Activated CD8-positive, alpha-beta memory T cell treated with anti-CD3 and anti-CD28 coated beads for 4 hours (primary cell): ENCODE results near the gene OR7G1.

Source experiments
- DNase-seq, 2 donors: peaks; one replicate each; pipeline ENCODE4 v3.0.0-alpha.2; 2020; ENCODE audit warnings: low read depth in 2 of 2

OR7G1 gene, protein sequence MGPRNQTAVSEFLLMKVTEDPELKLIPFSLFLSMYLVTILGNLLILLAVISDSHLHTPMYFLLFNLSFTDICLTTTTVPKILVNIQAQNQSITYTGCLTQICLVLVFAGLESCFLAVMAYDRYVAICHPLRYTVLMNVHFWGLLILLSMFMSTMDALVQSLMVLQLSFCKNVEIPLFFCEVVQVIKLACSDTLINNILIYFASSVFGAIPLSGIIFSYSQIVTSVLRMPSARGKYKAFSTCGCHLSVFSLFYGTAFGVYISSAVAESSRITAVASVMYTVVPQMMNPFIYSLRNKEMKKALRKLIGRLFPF

DNA sequence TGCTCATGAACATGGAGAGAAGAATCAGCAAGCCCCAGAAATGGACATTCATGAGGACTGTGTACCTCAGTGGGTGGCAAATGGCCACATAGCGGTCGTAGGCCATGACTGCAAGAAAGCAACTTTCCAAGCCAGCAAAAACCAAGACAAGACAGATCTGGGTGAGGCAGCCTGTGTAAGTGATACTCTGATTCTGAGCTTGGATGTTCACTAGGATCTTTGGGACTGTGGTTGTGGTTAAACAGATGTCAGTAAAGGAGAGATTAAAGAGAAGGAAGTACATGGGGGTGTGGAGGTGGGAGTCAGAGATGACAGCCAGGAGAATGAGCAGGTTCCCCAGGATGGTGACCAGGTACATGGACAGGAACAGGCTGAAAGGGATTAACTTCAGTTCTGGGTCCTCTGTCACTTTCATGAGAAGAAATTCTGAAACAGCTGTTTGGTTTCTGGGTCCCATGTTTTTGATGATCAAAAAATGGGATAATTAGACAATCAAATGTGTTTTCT, at the start of gene OR7G1:
Gene OR7G1, minus strand, starts transcription at position 457 of the 507 bp plus-strand sequence. Its CDS starts 0 bp downstream, at position 457.
- no peak for DNase-seq

DNA sequence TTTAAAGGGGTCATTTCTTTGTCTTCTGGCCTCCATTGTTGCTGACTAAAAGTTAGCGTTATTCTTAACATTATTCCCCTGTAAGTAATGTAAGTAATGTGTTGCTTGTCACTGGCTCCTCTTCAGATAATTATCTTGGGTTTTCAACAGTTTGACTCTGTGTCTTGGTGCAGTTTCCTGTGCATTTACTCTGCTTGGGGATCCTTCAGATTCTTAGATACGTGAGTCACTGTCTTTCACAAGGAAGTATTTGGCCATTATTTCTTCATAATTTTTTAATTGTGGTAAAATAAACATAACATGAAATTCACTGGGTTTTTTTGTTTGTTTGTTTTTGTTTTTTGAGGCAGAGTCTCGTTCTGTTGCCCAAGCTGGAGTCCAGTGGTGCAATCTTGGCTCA, 49.7 kb upstream of the OR7G1 start:
- DNase-seq: no peak

DNA sequence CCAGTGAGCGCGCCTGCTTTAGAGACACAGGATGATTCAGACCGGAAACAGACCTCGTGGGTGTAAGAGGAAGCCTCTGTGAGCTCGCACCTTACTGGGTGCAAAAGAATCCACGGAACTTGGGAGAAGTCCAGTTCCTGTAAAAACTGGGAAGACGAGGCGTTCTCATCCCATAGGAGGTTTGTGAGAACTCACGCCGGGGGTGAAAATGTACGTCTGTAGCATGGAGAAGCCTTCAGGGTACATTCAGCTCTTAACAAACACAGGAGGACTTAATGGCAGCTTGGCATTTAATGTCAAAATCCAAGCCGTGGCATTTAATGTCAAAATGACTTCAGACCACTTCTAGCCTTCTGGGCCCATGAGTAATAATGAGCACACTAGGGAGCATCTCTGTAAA, 45.9 kb upstream of the OR7G1 start:
- no peak for DNase-seq

DNA sequence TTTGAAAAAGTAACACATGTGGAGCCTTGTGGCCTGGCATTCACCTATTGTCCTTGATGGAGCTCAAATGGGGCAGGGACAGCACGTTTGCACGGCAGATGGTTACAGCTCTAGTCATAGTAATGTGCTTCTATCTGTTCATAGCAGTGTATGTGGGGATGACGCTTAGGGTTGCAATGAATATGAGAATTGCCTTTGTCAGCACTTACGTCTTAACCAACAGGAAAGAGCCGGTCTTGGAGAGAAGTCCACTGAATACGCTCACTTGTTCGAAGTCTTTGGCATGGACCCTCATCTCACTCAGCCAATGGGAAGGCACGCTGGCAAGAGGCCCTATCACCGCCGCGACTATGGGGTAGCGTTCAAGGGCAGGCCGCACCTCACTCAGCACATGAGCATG, 44.3 kb upstream of the OR7G1 start:
- DNase-seq: no peak

DNA sequence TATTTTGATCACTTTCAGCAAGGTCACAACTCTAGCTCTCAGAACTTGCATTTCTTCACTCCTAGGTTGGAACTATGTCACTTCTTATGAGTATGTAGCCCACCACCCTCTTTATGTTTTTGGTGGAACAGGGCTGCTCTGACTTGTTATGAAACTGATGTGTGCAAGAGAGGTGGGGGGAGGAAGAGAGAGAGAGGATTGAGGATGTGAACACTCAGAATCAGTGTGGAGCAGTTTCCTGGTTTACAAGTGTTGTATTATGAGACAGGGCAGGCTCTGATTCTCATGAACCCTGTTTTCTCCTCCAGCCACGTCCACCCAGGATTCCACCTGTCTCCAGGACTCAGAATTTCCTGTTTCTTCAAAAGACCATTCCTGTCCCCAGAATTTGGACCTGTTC, 40.7 kb upstream of the OR7G1 start:
- DNase-seq: no peak

DNA sequence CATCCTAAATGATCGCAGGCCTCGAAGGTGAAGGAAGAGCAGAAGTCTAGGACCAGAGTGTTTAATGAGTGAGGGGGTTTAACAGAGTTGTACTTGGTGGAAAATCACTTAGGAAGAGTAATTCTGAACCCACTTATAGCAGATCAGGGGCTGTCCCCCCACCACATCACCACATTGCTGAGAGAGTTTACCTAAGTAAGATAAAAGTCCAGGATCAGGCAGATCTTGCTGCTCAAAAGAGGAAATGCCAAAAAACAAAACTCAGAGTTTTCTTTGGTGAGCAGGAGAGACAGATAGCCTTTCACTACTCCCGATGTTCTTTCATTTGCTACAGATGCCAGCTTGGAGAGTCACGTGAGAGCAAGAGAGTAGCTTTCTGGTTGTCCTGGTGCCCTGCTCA, 40.0 kb upstream of the OR7G1 start:
- no peak for DNase-seq

DNA sequence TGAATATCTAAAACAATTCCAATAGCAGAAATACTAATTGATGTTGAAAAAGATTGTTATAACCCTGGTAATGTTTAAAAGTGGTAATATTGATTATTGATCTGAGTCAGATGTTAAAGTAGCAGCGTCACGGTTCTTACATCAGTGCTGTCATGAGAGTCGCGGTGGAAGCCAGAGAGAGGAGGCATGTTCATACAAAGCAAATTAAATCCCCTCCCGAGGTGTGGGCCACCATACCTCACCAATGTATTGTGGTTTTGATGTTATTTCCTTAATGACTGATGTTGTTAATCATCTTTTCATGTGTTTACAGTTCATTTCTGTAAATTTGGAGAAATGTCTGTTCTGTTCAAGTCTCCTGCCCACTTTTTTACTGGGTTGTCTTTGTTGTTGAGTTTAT, 35.8 kb upstream of the OR7G1 start:
- DNase-seq: no peak

DNA sequence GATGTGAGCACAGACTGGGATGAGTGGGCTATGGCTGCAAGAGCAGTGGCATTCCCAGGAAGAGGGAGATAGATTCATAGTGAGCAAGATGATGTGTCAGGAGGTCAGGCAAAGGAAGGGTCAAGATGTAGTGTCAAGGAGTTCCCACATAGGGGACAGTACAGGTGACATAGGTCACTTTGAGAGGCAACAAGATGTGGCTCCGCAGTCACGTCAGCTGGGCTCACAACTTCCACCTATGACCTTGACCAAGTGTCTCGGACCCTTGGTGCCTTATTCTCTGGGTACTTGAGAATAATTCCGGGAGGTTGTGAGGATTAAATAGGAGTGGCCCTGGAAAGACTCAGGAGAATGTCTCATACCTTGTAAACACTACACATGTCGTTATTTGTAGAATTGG, 35.1 kb upstream of the OR7G1 start:
- no peak for DNase-seq

DNA sequence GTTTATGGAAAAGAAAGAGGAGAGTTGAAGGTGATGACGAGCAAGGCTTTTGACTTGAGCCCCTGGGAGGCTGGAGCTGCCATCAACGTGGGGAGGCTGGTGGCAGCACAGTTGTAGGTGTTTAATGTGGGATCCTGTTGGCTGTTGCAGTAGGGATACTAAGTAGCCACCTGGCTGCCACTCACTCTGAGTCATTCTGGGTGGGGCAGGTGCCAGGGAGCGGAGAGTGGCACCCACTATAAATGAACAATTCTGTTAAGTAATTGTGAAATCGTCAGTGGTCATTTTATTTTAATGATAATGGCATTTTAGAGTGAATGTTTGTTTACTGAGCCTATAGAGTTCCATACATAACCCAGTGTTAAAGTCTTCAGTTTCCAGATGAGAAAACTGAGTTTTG, 34.4 kb upstream of the OR7G1 start:
- no peak for DNase-seq

DNA sequence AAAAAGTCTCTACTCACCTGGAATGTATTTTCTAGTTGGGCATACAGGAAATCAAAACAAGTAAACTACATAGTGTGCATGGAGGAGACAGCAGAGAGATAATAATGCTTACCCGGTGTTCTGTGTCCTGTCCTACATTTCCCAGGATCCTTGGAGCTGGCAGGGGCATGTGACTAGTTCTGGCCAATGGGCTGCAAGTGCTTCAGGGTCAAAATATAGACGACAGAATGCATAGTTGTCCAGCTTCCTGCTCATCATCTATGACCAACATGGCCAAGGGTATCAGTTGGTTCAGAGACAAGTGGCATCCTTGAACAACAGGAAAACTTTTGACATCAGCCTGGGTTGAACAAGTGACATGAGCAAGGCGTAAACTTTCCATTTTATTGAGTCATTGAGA, 33.1 kb upstream of the OR7G1 start:
- no peak for DNase-seq

DNA sequence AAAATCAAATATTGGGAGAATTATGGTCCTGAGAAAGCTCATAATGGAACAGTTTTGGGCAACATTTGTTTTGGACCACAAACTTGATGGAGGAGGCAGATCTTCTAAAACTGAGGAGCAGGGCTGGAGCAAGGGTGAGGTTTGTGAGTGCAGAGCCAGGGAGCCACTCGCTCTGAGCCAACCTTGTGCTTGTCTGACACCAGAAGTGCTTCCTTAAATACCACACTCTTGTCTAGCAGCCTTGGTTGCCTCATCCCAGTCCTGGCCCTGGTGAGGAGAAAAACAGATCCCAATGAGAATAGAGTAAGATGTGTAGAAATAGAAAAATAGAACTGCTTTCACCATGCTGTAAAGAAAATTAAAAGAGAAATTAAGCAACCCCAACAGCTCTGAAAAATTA, 31.3 kb upstream of the OR7G1 start:
- DNase-seq: no peak

DNA sequence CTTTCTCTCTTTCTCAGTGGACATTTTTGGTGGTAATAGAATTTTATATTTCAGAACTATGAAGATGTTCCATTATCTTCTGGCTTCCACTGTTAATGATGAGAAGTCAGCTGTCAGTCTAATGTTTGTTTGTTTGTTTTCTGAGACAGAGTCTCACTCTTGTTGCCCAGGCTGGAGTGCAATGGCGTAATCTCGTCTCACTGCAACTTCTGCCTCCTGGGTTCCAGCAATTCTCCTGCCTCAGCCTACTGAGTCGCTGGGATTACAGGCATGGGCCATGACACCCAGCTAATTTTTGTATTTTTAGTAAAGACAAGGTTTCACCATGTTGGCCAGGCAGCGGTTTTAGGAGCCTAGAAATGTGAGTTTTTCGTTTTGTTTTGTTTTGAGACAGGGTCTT, 29.4 kb upstream of the OR7G1 start:
- DNase-seq: no peak

DNA sequence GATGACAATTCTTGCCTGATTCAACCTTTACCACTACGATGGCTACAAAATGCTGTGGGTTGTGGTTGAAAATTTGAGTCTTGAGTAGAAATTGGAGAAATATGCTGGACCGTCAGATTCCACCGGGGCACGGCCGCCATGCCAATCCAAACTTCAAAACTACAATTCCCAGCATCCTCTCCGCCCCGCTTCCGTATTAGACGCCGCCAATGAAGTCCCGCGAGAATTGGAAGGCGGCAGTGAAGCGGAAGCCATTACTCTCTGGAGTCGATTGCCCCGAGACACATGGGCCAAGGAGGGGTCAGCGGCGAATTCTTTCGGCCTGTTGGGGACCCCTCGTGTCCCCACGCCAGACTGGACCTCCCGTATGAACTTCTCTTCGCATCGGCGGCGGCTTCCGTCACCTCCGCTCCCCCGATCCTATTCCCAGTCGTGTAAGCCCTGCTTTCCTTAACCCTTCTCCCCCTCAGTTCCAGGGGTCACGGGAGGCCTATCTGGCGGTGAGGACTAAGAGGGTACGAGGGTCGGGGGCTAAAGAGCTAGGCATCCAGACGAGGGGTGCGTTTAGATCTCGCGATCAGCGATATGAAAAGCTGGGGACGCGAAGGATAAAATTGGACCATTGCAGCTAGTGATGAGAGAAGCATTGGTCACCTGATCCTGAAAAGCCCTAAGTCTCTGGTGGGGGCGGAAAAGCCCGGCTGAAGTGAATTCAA, 24.8 kb upstream of the OR7G1 start, which contains the start of gene ZNF317:
Gene ZNF317, plus strand, starts transcription at position 239 of the 716 bp plus-strand sequence. CDS start 15,620 bp downstream, outside the sequence.
- peak; percentile 80 to 82 for DNase-seq

DNA sequence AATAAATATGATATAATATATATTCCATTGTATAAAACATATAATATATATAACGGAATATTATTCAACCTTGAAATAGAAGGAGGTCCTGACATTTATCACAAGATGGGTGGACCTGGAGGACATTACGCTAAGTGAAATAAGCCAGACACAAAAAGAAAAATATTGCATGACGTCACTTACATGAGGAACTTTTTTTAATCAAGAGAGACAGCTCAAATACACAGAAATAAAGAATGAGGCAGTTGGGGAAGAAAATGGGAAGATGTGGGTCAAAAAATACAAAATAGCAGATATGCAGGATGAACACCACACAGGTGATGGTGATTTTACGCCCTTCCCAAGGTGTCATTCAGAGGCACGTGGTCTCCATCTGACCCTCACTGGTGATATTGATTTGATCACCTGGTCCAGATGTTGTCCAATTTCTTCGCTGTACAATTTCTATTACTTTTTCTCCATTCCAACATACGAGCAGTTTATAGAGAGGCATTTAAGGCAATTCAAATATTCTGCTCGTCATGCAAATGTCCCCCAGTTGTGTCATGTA, 24.1 kb upstream of the OR7G1 start:
- DNase-seq: no peak

DNA sequence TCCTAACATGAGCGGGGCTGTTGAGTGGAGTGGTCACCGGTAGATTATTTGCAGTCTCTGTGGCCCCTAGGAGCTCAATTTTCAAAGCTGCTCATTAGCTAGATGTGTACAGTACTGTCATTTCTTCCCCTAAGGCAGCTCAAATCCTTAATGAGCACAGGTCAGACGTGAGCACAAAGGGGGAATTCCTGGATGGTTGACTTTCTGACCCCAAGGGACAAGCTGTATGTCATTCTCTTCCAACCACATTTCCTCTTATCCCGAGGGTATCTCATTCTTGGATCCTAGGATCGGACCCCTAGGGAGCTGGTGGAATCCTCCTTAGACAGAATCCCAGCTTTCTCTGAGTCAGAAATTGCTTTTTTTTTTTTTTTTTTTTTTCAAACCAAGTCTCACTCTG, 16.9 kb upstream of the OR7G1 start:
- no peak for DNase-seq

DNA sequence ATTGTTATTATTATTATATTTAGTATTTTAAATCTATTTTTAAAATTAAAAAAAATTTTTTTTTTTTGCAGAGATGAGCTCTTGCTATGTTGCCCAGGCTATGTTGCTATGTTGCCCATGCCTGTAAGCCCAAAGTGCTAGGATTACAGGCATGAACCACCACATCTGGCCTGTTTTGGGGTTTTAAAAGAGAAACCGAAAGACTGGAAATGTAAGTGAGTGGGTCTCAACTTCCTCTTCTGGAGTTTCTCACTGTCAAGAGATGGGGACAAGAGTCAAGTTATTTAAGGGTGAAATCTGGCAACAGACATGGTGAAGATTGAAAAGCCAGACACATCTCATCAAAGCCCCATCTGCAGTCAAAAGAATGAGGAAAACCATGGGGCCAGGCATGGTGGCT, 15.4 kb upstream of the OR7G1 start:
- DNase-seq: no peak

DNA sequence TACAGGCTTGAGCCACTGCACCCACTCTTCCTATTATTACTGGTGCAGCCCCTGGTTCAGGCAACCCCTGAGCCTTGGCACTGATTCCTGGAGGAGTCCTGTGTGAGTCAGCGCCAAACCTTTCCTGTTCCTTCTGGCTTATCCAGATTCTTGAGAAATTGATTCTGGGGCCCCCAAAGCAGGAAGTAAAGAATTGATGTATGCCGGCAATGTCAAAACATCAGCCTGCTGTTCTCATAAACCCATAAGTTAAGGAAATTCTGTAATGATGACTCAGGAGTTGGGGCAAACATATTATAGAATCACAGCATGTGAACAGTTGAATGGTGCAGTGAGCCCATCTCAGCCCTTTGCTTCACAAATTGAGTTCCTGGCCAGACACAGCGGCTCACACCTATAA, 12.6 kb upstream of the OR7G1 start:
- no peak for DNase-seq

DNA sequence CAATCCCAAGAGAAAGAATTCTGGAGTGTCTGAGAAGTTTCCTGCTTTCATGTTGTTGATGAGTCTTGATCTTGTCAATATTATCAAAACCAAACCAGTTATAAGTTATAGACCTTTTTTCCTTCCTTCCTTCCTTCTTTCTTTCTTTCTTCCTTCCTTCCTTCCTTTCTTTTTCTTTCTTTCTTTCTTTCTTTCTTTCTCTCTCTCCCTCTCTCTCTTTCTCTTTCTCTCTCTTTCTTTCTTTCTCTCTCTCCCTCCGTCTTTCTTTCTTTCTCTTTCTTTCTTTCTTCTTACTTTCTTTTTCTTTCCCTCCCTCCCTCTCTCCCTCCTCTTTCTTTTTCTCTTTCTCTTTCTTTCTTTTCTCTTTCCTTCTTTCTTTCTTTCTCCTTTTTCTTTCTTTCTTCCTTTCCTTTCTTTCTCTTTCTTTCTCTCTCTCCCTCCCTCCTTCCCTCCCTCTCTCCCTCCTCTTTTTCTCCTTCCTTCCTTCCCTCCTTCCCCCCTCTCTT, 11.4 kb upstream of the OR7G1 start, which contains the start of gene OR7G3:
Gene OR7G3, minus strand, starts transcription at position 51 of the 506 bp plus-strand sequence. Its CDS starts 0 bp downstream, at position 51.
- DNase-seq: no peak

DNA sequence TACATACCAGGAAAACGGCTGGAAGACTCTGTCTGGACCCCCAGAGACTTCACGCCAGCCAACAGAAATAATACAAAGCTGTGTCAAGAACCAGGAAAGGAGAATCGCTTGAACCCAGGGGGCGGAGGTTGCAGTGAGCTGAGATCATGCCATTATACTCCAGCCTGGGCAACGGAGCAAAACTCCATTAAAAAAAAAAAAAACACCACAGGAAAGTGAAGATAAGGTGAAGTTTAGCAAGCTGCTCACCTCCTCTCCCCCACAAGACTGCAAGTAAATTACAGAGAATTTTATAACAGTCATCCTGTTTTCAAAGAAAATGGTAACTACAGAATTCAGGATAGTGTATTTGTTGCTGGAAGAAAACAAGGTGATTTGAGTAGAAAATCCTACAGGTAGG, 984 bp upstream of the OR7G1 start:
- DNase-seq: no peak

DNA sequence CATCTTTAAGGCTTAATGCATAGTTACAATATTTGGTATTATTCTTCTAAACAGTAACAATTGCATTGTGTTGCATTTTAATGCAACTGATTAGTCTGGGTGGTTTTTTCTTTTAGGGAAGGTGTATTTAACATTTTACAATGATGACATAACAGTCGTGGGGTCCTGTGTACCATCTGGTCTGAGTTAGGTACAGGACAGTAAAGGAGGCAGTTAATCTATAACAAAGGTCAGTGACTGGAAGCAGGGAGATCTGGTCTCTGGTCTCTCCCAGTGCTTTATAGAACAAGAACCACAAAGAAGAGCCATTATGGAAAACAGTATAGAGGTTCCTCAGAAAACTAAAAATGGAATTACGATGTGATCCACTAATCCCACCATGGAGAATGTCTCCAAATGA, 5.6 kb downstream of the OR7G1 start:
- DNase-seq: no peak

DNA sequence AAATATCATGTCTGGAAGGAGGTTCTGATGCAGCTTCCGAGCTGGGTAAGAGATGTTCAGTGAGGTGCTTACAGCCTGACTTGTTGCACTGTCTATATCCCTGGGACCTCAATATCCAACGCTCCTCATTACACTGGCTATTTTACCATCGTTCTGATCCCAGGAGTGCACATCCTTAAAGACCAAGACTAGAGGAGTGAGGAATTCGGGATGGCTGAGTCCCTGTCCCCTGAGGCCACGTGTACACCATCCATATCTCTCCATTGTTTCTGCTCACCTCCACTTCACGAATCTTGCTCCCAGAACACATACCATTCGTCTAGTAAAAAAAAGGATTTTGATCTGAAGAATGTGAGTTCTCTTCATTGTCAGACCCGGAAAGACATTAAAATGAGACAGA, 8.2 kb downstream of the OR7G1 start, which contains the start of gene OR7G2:
Gene OR7G2, minus strand, starts transcription at position 101 of the 400 bp plus-strand sequence. CDS start 4,232 bp downstream, outside the sequence.
- DNase-seq: no peak

DNA sequence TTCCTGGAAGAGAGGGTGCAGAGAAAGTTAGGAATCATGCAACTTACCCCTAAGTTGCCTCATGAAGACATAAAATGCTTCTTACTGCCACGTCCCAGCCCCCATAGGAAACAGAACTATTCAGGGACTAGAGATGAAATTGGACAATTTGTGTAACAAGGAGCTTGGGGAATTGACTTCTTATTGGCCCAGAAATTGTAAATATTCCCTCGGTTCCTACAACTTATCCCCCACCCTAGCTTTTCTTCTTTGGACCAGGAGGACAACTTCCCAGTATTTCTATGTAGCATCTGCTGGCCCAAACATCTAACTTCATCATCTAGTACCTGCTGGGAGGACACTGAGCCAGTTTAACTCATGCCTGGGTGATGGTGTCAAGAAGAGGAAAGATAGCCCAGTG, 28.8 kb downstream of the OR7G1 start, which contains the start of gene OR1M1:
Gene OR1M1, plus strand, starts transcription at position 301 of the 400 bp plus-strand sequence. CDS start 6,184 bp downstream, outside the sequence.
- no peak for DNase-seq
